RWPE2 (cell line): ENCODE results near the gene PRAMEF12.

Source experiments
- ATAC-seq: fragments of 200-7000 bp; cut with Tn5 transposase; 3 replicates; pipeline ENCODE4 v1.9.1; 2021; ENCODE audit warnings: low read depth
- DNase-seq: peaks from one replicate; pipeline ENCODE4 v3.0.0-alpha.2; 2020; ENCODE audit warnings: low spot score
- H3K27ac ChIP-seq: fragments of 450-650 bp; 2 replicates; pipeline ENCODE4 v1.5.1; 2017; ENCODE audit warnings: mild to moderate bottlenecking; ENCODE audit not compliant: poor library complexity, severe bottlenecking
- H3K27me3 ChIP-seq: fragments of 250-450 bp; sonication (Bioruptor Pico); 2 replicates; pipeline ENCODE4 v1.5.1; 2021; ENCODE audit warnings: mild to moderate bottlenecking, moderate library complexity; ENCODE audit not compliant: insufficient read depth, poor library complexity, severe bottlenecking
- H3K36me3 ChIP-seq: fragments of 250-450 bp; sonication (Bioruptor Pico); 2 replicates; pipeline ENCODE4 v1.5.1; 2020; ENCODE audit warnings: low read depth, mild to moderate bottlenecking, moderate library complexity
- H3K4me1 ChIP-seq: fragments of 250-450 bp; sonication (Bioruptor Pico); 2 replicates; pipeline ENCODE4 v1.5.1; 2021; ENCODE audit warnings: mild to moderate bottlenecking, moderate library complexity; ENCODE audit not compliant: insufficient read depth, poor library complexity, severe bottlenecking
- H3K4me3 ChIP-seq: fragments of 250-450 bp; sonication (Bioruptor Pico); 2 replicates; pipeline ENCODE4 v1.5.1; 2021; ENCODE audit warnings: mild to moderate bottlenecking, moderate library complexity; ENCODE audit not compliant: severe bottlenecking
- H3K9me3 ChIP-seq: fragments of 250-450 bp; sonication (Bioruptor Pico); 2 replicates; pipeline ENCODE4 v1.5.1; 2021; ENCODE audit warnings: mild to moderate bottlenecking, moderate library complexity; ENCODE audit not compliant: severe bottlenecking
- CTCF ChIP-seq: fragments of 450-650 bp; IDR thresholded peaks from one replicate; pipeline ENCODE4 v1.5.1; 2017; ENCODE audit warnings: mild to moderate bottlenecking, moderate library complexity; ENCODE audit not compliant: poor library complexity, severe bottlenecking

The PRAMEF12 gene

GRCh38 chr1:12748778-12749355 is 24.7 kb upstream of the PRAMEF12 start:
- Histone ChIP-seq H3K27me3 (peaks cover 12% of the 10 kb centered on the region), H3K4me3 (no peak overlapping the region), H3K27ac (no peak overlapping the region), H3K9me3 (no peaks in the 10 kb centered on the region), H3K4me1 (no peaks in the 10 kb centered on the region), H3K36me3 (no peaks in the 10 kb centered on the region)
- no peak for TF ChIP-seq CTCF
- DNase-seq: no peak
- no peak for ATAC-seq

- DNase-seq: no peak
- no peak for ATAC-seq
- Histone ChIP-seq H3K27ac (no peak overlapping the region), H3K9me3 (no peaks in the 10 kb centered on the region), H3K36me3 (no peaks in the 10 kb centered on the region), H3K27me3 (peaks cover 21% of the 10 kb centered on the region), H3K4me3 (no peak overlapping the region), H3K4me1 (no peaks in the 10 kb centered on the region)
- no peak for TF ChIP-seq CTCF
Observed at GRCh38 chr1:12754738-12755137, 18.8 kb upstream of the PRAMEF12 start.

GRCh38 chr1:12756273-12756672 is 17.3 kb upstream of the PRAMEF12 start:
- Histone ChIP-seq H3K9me3 (no peaks in the 10 kb centered on the region), H3K4me3 (no peak overlapping the region), H3K36me3 (no peaks in the 10 kb centered on the region), H3K27me3 (peaks cover 21% of the 10 kb centered on the region), H3K4me1 (no peaks in the 10 kb centered on the region), H3K27ac (no peak overlapping the region)
- DNase-seq (no peak), ATAC-seq (no peak)
- TF ChIP-seq CTCF: no peak

GRCh38 chr1:12756768-12757413 is 16.6 kb upstream of the PRAMEF12 start:
- H3K4me1 ChIP-seq: no peaks in the 10 kb centered on the region
- H3K9me3 ChIP-seq: no peaks in the 10 kb centered on the region
- DNase-seq: no peak
- H3K4me3 ChIP-seq: no peak overlapping the region
- no peak for ATAC-seq
- peaks cover 21% of the 10 kb centered on the region for H3K27me3 ChIP-seq
- H3K36me3 ChIP-seq: no peaks in the 10 kb centered on the region
- TF ChIP-seq CTCF: no peak
- no peak overlapping the region for H3K27ac ChIP-seq

- TF ChIP-seq CTCF: no peak
- Histone ChIP-seq H3K4me1 (no peaks in the 10 kb centered on the region), H3K4me3 (no peak overlapping the region), H3K27ac (no peak overlapping the region), H3K27me3 (peaks cover 18% of the 10 kb centered on the region), H3K9me3 (no peaks in the 10 kb centered on the region), H3K36me3 (no peaks in the 10 kb centered on the region)
- no peak for DNase-seq
- ATAC-seq: no peak
Observed at GRCh38 chr1:12757836-12758235, 15.7 kb upstream of the PRAMEF12 start.
